D721Med (cell line): ENCODE results near the gene AKT3.
A peak's percentile ranks its signal among the peaks of the same experiment; 100 is the strongest.

Experiments used
- DNase-seq: peaks from one replicate; pipeline ENCODE4 v3.0.0; 2011; ENCODE audit warnings: low spot score; ENCODE audit not compliant: insufficient read length
- FAIRE-seq: peaks from 2 replicates; lab custom pipeline; 2011; peaks lifted over from hg19 to GRCh38; lab: Jason Lieb, UNC
- CTCF ChIP-seq: IDR thresholded peaks from 2 replicates; pipeline ENCODE4 v1.5.1; 2012; ENCODE audit warnings: mild to moderate bottlenecking, control low read depth; ENCODE audit not compliant: insufficient read depth; ENCODE audit errors: missing control alignments

AKT3 gene

GRCh38 chr1:243441601-243442000 lies 408.4 kb downstream of the AKT3 start:
- FAIRE-seq (peak; percentile 11), DNase-seq (no peak)
- TF ChIP-seq CTCF: no peak

GRCh38 chr1:243440406-243440805 lies 409.6 kb downstream of the AKT3 start:
- FAIRE-seq (no peak), DNase-seq (no peak)
- no peak for TF ChIP-seq CTCF

- DNase-seq: no peak
- FAIRE-seq: no peak
- no peak for TF ChIP-seq CTCF
These were observed 411.2 kb downstream of the AKT3 start for GRCh38 chr1:243438815-243439214.
